Sigmoid colon (tissue), 7 donors: Measurements from ENCODE around the gene MAPKAP1. TPM values are rescaled to one million over a fixed set of nuclear protein-coding genes. Genes with fewer than 3 reads are reported as not detected.
A peak's percentile ranks its signal among the peaks of the same experiment; 100 is the strongest.

Experiments
- DNase-seq: peaks from one replicate; pipeline ENCODE4 v3.0.0-alpha.2; 2019
- H3K27ac ChIP-seq, 4 donors: fragments of 200-600 bp; sonication (generic); one replicate each; pipeline ENCODE4 v1.5.1; 2016 to 2019; ENCODE audit warnings: mild to moderate bottlenecking in 1 of 4
- H3K27me3 ChIP-seq, 3 donors: fragments of 200-600 bp; sonication (generic); one replicate each; pipeline ENCODE4 v1.5.1; 2019; ENCODE audit warnings: mild to moderate bottlenecking in 1 of 3
- H3K36me3 ChIP-seq, 4 donors: fragments of 200-600 bp; sonication (generic); one replicate each; pipeline ENCODE4 v1.5.1; 2016 to 2019
- H3K4me1 ChIP-seq, 4 donors: fragments of 200-600 bp; sonication (generic); one replicate each; pipeline ENCODE4 v1.5.1; 2017 to 2019
- H3K4me3 ChIP-seq, 4 donors: fragments of 200-600 bp; sonication (generic); one replicate each; pipeline ENCODE4 v1.5.1; 2017 to 2019; ENCODE audit warnings: mild to moderate bottlenecking in 2 of 4, moderate library complexity in 1 of 4
- H3K9me3 ChIP-seq, 4 donors: fragments of 200-600 bp in 3 of 4; sonication (generic) in 3 of 4; one replicate each; pipeline versions ENCODE4 v1.5.1 to v1.6.1; 2013 to 2019
- CTCF ChIP-seq, 4 experiments: fragments of 450-650 bp in 3 of 4; fragments of 200-600 bp in 1 of 4; IDR thresholded peaks; one replicate each; pipeline ENCODE4 v1.5.1; 2016 to 2019; ENCODE audit warnings: antibody characterized with exemption in 4 of 4, mild to moderate bottlenecking in 3 of 4, moderate library complexity in 2 of 4
- EP300 ChIP-seq, 4 donors: sonication (generic); formaldehyde crosslinking; IDR thresholded peaks; one replicate each; pipeline ENCODE4 v1.6.1; 2017; ENCODE audit warnings: antibody characterized with exemption in 4 of 4
- POLR2A ChIP-seq, 2 donors: fragments of 450-650 bp; IDR thresholded peaks; one replicate each; pipeline ENCODE4 v1.6.1; 2016; ENCODE audit warnings: antibody characterized with exemption in 2 of 2, mild to moderate bottlenecking in 2 of 2, moderate library complexity in 2 of 2
- POLR2AphosphoS5 ChIP-seq, 4 donors: sonication (generic); formaldehyde crosslinking; IDR thresholded peaks; one replicate each; pipeline ENCODE4 v1.6.1; 2017; ENCODE audit warnings: antibody characterized with exemption in 4 of 4
- WGBS, 2 donors: extraction: QIAGEN DNeasy Blood & Tissue Kit; methylation state at CpG; one replicate each; pipeline ENCODE4 v1.1.7; 2013; 5-methylcytosine and 5-hydroxymethylcytosine counted together
- intact Hi-C: fragments of 100-400 bp; cut with DNase I; formaldehyde crosslinking; loops from one replicate; pipeline ENCODE4 v1.15.1; 2023
- polyA plus RNA-seq, 3 donors: library from polyadenylated mRNA; stranded (reverse); fragments of 200-250 nt; gene quantifications; one replicate each; pipeline ENCODE4 v1.2.3, GENCODE V29; 2013
- total RNA-seq, 4 donors: library from RNA; depleted of rRNA; stranded (reverse); fragments of >200 nt; gene quantifications; one replicate each; pipeline ENCODE4 v1.1.0, GENCODE V29; 2016
- donor health status: healthy with polysubstance abuse.
- donor health status: Bipolar disorder and iron deficiency.
- donor health status: healthy.

MAPKAP1 gene
- total and polyA plus RNA-seq, 7 donors = 37.2 to 155 (median 84.3) TPM

GRCh38 chr9:125537442-125538091 is 169.4 kb downstream of the MAPKAP1 start:
- Histone ChIP-seq H3K27me3 (no peaks in the 10 kb centered on the region), H3K36me3 (no peaks in the 10 kb centered on the region), H3K27ac (peak overlapping the region in 2 of 4 donors; percentile 26 to 54), H3K4me1 (peaks cover 0 to 60% (median 41%) of the 10 kb centered on the region in 4 donors), H3K4me3 (no peak overlapping the region), H3K9me3 (no peaks in the 10 kb centered on the region)
- intact Hi-C loops = no loop called here
- WGBS, 2 donors = 71 to 88% methylated on average over 2 of the region's 2 CpGs
- no peak for DNase-seq
- TF ChIP-seq EP300 (IDR thresholded peaks at IDR 0.05) (no peak), CTCF (IDR thresholded peaks at IDR 0.05) (no peak), POLR2A (IDR thresholded peaks at IDR 0.05) (no peak), POLR2AphosphoS5 (IDR thresholded peaks at IDR 0.05) (no peak)

GRCh38 chr9:125536776-125537175 is 170.2 kb downstream of the MAPKAP1 start:
- TF ChIP-seq CTCF (IDR thresholded peaks at IDR 0.05) (no peak), EP300 (IDR thresholded peaks at IDR 0.05) (no peak), POLR2A (IDR thresholded peaks at IDR 0.05) (no peak), POLR2AphosphoS5 (IDR thresholded peaks at IDR 0.05) (no peak)

GRCh38 chr9:125536167-125536772 is 170.7 kb downstream of the MAPKAP1 start:
- no peak overlapping the region for H3K4me3 ChIP-seq
- H3K27ac ChIP-seq = no peak overlapping the region
- no peaks in the 10 kb centered on the region for H3K36me3 ChIP-seq
- no peaks in the 10 kb centered on the region for H3K27me3 ChIP-seq
- whole genome bisulfite sequencing, 2 donors = 87 to 90% methylated on average over 3 of the region's 3 CpGs
- no peaks in the 10 kb centered on the region for H3K9me3 ChIP-seq
- no peak for DNase-seq
- TF ChIP-seq POLR2A (IDR thresholded peaks at IDR 0.05) = no peak
- no peak for TF ChIP-seq EP300 (IDR thresholded peaks at IDR 0.05)
- H3K4me1 ChIP-seq = peaks cover 0 to 48% (median 32%) of the 10 kb centered on the region in 4 donors
- intact Hi-C loops = no loop called here

More at GRCh38 chr9:125536776-125537175, 170.2 kb downstream of the MAPKAP1 start:
- no peaks in the 10 kb centered on the region for H3K36me3 ChIP-seq
- DNase-seq = no peak
- intact Hi-C loops = no loop called here
- no peaks in the 10 kb centered on the region for H3K9me3 ChIP-seq
- H3K27me3 ChIP-seq = no peaks in the 10 kb centered on the region
- peak overlapping the region in 1 of 4 donors; percentile 54 for H3K27ac ChIP-seq
- WGBS, 2 donors = 63 to 84% methylated on average over 1 of the region's 1 CpG
- no peak overlapping the region for H3K4me3 ChIP-seq
- H3K4me1 ChIP-seq = peaks cover 0 to 53% (median 36%) of the 10 kb centered on the region in 4 donors

GRCh38 chr9:125534971-125535701 is 171.9 kb downstream of the MAPKAP1 start:
- intact Hi-C loops = no loop called here
- no peak for DNase-seq
- no peaks in the 10 kb centered on the region for H3K36me3 ChIP-seq
- H3K4me1 ChIP-seq = peaks cover 0 to 49% (median 35%) of the 10 kb centered on the region in 4 donors
- TF ChIP-seq EP300 (IDR thresholded peaks at IDR 0.05) = no peak
- no peak for TF ChIP-seq CTCF (IDR thresholded peaks at IDR 0.05)
- TF ChIP-seq POLR2A (IDR thresholded peaks at IDR 0.05) = no peak
- no peak for TF ChIP-seq POLR2AphosphoS5 (IDR thresholded peaks at IDR 0.05)
- H3K4me3 ChIP-seq = no peak overlapping the region
- 75 to 84% methylated on average over 4 of the region's 4 CpGs for WGBS, 2 donors
- H3K27me3 ChIP-seq = no peaks in the 10 kb centered on the region
- no peak overlapping the region for H3K27ac ChIP-seq
- H3K9me3 ChIP-seq = no peaks in the 10 kb centered on the region
